ENCODE measurements around the gene B3GNT3. TPM values are rescaled to one million over a fixed set of nuclear protein-coding genes. Genes with fewer than 3 reads are reported as not detected.
"Not testable (repeated sequence)": the region's sequence is repeated elsewhere in the genome, so short reads cannot be mapped to it uniquely, and the experiment has no call there.

The B3GNT3 gene
- total RNA-seq, 1 donor from 2014 or later: not detected

DNA sequence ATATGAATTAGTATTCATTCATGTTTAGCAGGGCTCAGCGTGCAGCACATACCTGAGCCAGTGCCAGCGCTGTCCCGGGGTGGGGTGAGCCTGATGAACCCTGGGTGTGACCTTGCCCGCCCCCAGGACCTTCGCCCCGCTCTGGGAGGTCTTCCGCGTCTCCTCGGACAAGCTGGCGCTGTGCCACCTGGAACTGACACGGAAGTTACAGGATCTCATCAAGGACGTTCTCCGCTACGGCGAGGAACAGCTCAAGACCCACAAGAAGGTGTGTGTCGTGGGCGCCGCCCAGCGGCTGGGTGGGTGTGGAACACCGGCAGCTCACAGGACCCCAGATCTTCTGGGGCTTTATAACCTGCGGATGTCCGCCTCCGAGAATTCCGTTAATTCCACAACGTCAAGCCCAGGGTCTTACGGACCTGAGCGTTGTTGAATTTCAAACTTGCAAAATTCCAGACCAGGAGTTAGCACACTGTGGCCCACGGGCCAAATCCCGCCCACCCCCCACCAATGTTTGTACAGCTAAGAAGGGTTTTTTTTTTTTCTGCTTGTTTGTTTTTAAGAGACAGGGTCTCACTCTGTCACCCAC, 28.3 kb upstream of the B3GNT3 start:
- no peak for DNase-seq

DNA sequence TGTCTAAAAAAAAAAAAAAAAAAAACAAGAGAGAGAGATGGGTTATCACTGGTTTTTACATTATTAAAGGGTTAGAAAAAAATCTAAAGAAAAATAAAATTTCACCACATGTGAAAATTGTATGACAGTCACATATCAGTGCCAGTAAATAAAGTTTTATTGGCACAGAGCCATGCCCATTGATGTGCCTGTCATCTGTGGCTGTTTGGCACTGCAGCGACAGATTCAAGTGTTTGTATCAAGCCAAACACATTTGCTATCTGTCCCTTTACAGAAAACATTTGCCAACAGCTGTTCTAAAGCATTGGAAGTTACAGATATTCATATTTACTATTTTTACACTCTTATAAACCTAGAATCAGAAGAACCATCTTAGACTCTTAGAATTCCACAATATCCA, 27.4 kb upstream of the B3GNT3 start:
- DNase-seq: no peak

DNA sequence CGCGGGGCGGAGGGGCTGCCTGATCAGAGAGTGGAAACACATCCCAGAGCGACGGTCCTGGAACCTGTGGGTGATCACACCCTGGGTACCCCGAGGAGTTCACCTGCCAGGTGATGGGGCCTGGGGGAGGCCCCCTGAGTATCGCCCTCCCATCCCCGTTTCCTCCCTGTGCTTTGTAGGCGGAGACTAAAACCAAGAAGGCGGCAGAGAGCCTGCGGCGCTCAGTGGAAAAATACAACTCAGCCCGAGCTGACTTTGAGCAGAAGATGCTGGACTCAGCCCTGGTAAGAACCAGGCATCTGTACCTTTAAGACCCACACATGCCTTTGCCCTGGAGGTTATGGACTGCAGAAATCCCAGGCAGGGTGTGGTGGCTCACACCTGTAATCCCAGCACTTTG, 24.3 kb upstream of the B3GNT3 start:
- DNase-seq: no peak

DNA sequence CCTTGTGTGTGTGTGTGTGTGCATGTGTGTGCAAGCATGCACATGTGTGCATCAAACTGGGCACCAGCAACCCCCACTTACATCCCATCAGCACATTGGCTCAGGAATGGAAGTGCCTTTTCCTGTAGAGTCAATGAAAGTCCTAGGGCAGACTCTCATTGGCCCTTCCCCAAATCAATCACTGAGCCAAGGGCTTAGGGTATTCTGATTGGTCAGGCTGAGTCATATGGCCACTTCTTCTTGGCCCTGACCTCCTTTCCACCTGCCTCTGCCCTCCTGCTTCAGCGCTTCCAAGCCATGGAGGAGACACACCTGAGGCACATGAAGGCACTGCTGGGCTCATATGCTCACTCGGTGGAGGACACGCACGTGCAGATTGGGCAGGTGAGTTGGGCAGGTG, 22.8 kb upstream of the B3GNT3 start:
- DNase-seq: no peak

DNA sequence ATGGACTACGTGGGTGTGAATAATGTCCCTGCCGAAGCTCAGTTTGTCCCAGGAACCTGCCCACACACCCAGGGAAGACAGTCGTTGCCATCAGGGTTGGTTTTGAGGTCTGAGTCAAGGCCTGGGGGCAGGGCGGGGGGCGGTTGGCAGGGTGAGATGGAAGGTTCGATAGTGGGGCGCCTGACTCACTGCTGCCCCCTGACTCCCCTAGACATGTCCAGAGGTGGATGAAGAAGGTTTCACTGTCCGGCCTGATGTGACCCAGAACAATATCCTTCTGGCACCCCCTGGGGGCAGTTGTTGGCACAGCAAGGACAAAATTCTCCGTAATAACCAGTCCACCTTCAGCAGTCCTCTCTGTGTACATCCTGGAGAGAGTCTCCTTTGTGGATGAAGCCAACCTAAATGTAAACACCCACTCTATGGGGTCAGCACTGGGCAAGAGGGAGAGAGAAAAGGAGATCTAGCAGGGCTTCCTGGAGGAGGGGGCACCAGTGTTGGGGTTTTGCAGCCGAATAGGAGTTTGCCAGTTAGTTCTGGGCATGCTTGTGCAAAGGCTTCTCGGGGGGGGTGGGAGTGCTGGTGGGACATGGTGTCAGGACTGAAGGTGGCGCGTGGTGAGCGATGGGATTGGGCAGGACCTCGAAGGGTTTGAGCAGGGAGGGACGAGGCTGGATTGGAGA, 19.6 kb upstream of the B3GNT3 start:
- no peak for DNase-seq

DNA sequence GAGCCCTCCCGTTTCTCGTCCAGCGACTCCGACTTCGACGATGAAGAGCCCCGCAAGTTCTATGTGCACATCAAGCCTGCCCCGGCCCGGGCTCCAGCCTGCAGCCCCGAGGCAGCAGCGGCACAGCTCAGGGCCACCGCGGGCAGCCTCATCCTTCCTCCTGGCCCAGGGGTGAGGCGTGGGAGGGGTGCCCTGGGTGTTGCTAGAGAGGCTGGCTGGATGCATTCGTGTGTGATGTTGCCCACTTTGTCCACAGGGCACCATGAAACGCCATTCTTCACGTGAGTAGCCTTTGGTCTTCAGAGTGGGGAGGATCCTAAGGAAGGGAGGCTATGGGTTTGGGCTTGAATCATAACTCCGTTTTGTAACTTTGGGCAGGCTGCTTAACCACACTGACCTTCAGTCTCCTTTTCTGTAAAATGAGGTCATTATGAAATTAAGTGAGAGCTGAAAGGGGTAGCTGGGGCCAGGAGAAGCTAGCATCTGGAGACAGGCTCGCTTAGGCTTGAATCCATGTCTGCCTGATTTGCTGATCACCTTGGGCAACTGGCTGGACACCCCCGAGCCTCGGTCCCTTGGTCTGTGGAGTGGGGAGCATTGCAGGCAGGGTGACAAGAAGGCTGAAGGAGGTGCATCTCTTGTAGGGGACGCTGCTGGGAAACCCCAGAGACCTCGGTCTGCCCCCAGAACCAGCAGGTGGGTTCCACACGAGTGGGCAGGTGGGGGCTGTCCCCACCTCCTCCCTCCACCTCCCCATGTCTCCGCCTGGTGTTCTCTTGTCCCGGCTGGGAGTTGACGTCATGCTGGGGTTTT, 18.7 kb upstream of the B3GNT3 start:
- no peak for DNase-seq

DNA sequence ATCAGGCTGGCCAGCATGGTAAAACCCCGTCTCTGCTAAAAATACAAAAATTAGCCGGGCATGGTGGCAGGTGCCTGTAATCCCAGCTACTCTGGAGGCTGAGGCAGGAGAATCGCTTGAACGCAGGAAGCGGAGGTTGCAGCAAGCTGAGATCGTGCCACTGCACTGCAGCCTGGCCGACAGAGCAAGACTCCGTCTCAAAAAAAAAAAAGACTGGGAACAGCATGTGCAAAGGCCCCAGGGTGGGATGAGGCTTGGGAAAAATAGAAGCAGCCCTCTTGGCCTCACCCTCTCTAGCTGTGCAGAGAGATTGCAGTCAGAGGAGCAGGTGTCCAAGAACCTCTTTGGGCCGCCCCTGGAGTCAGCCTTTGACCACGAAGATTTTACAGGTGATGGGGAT, 17.1 kb upstream of the B3GNT3 start:
- not testable (repeated sequence) for DNase-seq

DNA sequence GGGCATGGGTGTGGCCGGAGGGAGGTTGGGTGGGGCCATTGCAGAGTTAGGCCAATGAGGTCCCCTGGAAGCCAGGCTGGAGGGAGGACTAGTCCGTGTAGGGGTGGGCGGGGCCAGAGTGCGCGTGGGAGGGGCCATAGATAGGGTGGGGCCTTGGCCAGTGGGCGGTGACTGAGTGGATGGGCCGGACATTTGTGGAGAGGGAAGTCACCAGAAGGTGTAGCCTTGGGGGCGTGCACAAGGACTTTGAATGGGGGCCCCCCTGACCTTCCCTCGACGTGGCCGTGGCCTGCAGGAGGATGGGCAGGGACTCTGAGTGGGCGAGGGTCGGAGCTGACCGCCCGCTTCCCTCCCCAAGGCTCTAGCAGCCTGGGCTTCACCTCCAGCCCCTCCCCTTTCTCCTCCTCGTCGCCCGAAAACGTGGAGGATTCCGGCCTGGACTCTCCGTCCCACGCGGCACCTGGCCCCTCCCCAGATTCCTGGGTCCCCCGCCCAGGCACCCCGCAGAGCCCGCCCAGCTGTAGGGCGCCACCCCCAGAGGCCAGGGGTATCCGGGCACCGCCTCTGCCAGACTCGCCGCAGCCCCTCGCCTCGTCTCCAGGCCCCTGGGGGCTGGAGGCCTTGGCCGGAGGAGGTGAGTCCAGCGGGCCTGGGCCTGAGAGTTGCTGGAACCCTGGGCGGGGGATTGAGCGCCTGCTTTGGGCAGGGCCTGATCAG, 16.5 kb upstream of the B3GNT3 start:
- DNase-seq: peak; percentile 32

DNA sequence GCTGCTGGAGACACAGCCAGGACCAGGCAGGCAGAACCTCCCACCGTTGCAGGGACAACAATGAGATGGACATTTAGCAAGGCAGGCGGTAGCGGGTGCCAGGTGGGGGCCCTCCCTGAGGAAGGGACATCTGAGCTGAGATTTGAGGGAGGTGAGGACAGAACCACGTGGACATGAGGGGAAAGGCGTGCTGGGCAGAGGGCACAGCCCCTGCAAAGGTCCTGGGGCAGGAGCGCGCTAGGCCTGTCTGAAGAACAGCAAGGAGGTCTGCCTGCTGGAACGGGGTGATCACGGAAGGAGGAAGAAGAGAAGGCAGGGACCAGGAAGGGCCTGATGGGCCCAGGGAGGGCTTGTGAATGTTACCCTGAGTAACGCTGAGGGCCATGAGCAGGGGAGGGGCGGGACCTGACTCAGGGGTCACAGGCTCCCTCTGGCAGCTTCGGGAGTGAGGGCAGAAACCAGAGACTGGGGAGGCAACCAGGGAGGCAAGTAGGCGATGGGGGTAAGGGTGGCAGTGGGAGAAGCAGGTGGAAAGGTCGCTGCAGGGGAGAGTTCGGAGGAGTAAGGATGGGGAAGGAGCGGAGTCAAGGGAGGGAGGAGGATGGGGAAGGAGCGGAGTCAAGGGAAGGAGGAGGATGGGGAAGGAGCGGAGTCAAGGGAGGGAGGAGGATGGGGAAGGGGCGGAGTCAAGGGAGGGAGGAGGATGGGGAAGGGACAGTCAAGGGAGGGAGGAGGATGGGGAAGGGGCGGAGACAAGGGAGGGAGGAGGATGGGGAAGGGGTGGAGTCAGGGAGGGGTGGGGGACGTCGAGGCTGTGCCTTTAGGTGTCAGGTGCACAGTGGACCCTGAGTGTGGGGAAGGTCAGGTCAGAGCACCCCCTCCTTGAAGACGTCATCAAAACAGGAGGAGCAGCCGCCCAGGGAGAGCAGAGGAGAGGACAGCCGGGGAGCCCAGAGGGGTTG, 15.7 kb upstream of the B3GNT3 start:
- DNase-seq: peak; percentile 23

DNA sequence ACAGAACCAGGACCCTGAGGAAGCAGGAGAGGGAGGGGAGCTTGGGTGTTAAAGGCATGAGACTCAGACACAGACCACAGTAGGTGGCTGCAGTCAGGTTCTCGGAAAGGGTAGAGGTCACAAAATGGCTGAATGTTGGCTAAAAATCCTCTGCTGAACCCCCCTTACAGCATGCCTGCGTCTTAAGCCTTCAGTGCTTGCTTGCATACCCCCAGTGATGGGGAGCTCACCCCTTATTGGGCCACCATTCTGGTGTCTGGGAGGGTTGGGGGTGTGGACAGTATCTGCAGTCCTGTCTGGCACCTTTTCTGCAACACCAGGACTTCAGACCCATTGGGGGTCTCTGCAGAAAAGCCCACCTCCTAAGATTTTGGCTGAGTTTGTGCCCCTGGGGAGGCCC, 14.2 kb upstream of the B3GNT3 start:
- DNase-seq: no peak

DNA sequence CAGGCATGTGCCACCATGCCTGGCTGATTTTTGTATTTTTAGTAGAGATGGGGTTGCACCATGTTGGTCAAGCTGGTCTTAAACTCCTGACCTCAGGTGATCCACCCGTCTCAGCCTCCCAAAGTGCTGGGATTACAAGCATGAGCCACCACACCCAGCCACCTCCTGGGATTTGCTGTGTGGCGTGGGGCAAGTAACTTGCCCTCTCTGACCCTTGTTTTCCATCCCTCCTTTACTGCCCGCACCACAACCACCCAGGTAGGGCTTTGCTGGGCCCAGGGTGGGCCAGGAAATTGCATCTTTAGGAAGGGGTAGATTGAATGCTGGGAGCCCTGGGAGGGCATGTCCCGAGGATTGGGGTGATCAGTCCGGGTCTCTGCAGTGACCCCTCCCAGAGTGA, 11.2 kb upstream of the B3GNT3 start:
- DNase-seq: not testable (repeated sequence)

DNA sequence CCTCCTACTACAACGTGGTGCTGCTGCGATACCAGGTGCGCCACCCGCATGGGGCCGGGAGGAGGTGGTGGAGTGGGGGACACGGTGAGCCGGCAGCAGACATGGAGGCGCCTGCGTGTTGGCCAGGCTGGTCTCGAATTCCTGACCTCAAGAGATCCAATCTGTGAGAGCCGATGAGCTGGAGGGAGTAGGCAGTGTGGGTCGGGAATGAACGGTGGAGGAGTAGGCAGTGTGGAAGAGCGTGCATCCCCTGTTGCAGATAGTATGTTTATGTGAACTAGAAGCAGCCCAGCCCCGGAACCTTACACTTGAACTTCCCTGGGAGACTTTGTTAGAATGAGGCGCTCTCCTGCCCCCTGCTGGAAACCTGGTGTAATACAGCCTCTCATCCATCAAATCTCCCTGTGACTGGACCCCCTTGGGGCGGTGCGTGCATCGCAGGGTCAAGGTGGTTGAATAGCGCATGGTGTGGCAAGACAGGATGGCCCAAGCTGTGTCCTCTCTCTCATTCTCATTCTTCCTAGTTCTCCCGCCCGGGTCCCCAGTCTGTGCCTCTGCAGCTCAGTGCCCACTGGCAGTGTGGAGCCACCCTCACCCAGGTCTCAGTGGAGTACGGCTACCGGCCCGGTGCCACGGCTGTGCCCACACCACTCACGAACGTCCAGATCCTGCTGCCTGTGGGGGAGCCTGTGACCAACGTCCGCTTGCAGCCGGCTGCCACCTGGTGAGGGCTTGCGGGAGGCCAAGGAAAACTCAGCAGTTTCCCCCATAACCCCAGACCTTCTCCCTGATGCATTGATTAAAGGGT, 10.5 kb upstream of the B3GNT3 start:
- no peak for DNase-seq

DNA sequence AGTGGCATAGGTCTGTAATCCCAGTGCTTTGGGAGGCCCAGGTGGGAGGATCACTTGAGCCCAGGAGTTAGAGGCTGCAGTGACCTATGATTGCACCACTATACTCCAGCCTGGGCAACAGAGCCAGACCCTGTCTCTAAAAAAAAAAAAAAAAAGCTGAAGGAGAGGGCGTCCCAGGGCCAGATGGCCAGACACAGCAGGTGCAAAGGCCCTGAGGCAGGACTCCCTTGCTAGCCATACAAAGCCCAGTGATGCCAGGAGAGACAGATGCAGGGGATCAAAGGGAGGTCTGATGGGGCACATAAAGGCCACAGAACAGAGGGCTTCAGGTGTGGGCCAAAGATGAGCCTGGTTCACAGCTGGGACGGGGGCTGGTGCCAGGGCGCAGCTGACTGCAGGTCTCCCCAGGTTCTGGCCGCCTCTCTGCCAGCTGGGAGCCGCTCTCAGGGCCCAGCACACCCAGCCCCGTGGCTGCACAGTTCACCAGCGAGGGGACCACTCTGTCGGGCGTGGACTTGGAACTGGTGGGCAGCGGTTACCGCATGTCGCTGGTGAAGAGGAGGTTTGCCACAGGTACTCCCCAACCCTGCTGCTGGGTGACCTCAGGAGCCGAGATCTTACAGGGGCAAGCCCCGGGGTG, 7.5 kb upstream of the B3GNT3 start:
- DNase-seq: no peak

DNA sequence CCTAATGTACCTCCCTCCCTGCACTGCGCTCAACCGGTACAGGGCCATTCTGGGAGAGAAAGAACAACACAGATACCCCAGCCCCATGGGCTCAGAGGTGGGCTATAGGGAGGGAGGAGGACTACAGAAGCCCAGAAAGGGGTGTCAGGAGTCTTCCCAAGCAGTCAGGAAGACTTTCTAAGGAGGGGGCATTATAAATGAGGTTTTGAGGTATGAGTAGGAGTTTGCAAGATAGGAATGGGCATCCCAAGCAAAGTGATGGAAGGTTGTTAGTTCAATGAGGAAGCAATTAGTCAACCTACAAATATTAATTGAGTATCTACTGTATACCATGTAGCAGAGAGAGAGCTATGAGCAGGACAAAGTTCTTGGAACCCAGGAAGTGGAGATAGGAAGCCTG, 6.3 kb upstream of the B3GNT3 start:
- no peak for DNase-seq

DNA sequence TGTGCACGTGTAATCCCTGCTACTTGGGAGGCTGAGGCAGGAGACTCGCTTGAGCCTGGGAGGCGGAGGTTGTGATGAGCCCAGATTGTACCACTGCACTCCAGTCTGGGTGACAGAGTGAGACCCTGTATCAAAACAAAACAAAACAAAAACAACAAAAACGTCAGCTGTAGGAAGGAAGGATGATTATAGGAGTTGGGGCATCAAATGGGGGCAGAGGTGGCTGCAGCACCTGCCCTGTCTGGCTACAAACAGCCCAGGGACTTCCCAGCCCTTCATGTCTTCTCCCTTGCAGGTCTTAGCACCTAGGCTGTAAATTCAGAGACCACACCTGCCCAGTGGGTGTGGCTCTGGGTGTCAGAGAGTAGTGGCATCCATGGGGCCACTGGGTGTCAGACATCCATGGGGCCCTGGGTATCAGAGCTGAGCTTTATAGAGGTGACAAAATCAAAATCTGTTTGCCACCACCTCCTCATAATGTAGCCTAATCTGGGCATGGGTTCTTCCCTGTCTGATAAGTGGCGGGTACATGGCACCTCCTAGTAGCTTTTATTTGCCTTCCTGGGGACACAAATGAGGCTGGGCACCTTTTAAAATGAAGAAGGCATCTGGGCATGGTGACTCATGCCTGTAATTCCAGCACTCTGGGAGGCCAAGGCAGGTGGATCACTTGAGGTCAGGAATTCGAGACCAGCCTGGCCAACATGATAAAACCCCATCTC, 4.7 kb upstream of the B3GNT3 start:
- no peak for DNase-seq

DNA sequence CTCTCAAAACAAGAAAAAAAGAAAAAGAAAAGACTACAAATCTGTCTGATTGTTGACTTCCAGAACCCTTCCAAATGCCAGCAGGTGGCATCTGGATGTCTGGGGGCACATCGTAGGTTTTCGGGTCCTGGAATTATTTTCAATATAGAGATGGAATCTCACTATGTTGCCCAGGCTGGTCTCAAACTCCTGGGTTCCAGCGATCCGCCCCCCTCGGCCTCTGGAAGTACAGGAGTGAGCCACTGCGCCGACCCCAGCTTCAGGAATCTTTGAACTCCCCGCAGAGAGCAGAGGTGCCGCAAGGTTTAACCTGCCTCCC, 567 bp upstream of the B3GNT3 start:
- DNase-seq: no peak

DNA sequence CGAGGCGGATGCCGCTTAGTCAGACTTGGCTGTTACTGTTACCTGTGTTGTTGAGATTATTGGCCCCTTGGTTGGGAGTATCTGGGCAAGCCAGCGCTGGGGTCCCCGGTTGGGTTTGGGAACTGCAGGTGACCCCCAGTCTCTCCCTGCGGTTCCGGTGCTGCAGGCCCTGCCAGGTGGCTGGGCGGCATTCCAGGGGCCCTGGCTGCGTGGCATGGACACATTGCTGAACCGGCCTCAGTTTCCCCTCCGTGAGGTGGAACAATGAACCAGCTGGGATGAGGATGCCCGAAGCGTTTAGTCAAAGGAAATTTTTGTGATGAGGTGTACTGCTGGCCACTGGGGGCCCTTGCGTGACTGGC, 538 bp downstream of the B3GNT3 start:
- DNase-seq: no peak

DNA sequence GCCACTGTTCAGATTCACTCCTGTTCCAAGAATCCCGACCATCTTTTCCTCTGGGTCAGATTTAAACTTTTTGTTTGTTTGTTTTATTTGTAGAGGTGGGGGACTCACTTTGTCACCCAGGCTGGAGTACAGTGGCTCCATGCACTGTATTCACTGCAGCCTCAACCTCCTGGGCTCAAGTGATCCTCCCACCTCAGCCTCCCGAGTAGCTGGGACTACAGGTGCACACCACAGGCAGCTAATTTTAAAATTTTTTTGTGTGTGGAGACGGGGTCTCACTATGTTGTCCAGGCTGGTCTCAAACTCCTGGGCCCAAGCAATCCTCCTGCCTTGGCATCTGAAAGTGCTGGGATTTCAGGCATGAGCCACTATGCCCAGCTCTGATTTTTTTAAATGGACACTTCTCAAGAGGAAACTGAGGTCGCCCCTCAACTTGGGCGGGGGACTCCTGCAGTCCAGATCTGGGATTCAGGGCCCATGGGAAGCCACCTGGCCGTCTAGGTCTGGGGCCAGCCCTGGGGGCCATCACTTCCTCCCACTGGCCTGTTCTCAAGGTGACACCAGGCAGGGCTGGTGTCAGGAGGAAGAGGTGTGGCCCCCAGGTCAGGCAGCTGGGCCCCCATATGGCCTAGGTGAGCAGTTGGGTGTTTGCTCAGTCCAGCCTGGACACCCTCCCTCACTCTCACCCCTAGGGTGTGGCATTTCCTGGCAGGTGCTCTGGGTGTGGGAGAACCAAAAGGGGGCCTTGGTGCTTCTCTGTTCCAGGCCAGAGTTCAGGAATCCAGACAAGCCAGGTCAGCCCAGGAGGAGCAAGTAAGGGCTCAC, 1.3 kb downstream of the B3GNT3 start:
- DNase-seq: no peak

DNA sequence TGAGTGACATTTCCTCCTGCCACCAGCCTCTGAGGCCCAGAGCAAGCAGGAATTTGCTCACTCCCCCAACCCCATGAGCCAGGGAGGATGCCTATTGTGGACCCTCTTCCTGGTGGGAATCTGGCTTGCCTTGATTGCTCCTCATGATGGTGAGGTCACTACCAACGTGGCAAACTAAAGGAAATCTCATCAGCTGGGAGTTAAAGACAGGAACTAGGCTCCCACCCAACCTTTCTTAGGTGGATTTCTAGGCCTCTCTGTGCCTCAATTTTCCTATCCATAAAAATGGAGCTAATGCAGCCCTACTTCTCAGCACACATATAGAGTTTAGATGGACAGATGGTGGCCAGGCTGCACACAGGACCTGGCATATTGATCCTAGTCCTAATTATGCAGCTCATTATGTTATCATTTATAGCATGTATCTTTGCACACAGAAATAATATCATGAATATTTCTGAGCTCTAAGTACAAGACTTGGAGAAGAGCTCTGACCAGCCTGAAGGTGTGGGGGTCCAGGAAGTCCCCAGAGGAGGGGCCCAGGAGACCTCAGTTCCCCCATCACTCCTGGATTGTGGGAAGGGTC, 2.0 kb downstream of the B3GNT3 start:
- DNase-seq: no peak

Measured in occipital lobe (tissue), 2 donors.